ENCODE results near the gene RHBDL1. TPM values are rescaled to one million over a fixed set of nuclear protein-coding genes. Genes with fewer than 3 reads are reported as not detected.

RHBDL1 gene
- total and polyA plus RNA-seq, 9 of the 15 experiments (the other 6 are each of a cell fraction or from before 2014, with no cell fraction given) = 0.03 to 5.6 (median 1.3) TPM; not detected in 1

DNA sequence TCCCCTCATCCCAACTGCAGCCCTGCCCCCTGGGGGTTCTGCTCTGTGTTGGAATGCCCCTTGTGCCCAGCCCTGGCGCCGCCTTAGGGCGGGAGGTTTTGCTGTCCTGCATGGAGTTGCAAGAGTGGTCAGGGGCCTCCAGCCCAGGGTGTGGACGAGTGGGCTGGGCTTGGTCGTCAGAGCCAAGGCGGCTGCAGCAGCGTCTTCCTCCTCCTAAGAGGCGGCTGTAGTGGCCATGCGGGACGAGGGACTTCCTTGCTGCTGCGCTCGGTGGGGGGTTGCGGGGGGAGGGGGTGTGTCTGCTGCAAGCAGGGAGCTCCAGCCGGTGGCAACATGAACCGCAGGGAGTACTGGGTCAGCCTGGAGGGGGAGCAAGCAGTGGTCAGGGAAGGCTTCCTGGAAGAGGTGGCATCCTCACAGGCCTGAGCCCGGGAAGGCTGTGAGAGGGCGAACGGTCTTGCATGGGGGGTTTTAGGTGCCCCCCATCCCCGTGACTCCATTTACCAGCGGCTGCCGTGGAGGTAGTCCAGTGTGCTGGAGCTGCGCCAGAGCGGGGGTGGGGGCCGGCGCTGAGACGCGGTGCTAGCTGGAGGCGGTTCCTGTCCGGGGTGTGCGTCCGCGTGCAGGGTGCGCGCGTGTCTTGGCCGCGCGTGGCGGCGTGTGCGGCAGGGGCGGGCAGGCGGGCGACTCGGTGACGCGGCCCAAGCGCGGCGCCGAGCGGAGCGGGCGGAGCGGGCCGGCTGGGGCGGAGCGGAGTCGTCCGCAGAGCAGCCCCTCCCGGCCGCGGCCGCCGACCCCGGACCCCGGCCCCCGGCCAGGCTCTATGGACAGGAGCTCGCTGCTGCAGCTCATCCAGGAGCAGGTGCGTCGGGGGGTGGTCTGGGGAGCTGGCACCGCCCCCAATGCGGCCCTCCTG is at the start of gene RHBDL1 (continued):
- TF ChIP-seq, protein P1, sequence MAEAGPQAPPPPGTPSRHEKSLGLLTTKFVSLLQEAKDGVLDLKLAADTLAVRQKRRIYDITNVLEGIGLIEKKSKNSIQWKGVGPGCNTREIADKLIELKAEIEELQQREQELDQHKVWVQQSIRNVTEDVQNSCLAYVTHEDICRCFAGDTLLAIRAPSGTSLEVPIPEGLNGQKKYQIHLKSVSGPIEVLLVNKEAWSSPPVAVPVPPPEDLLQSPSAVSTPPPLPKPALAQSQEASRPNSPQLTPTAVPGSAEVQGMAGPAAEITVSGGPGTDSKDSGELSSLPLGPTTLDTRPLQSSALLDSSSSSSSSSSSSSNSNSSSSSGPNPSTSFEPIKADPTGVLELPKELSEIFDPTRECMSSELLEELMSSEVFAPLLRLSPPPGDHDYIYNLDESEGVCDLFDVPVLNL (CRISPR knock-in tag; IDR thresholded peaks at IDR 0.05; ENCODE audit: low read depth) = no peak
- TF ChIP-seq FOXP1 (CRISPR knock-in tag; IDR thresholded peaks at IDR 0.05) (0 out of 2 replicates have a peak, but pooled peaks have one; percentile 13), ZNF23 (CRISPR knock-in tag; IDR thresholded peaks at IDR 0.05) (no peak), SMC3 (conservative IDR thresholded peaks at IDR 0.05; ENCODE audit: insufficient read depth, low read depth, low read length) (no peak), CTBP1 (IDR thresholded peaks at IDR 0.05; ENCODE audit: borderline replicate concordance) (peak; percentile 83), RBM22 (IDR thresholded peaks at IDR 0.05; ENCODE audit: low read depth, low read length, poor library complexity, severe bottlenecking) (peak; percentile 77), TRIM24 (IDR thresholded peaks at IDR 0.05) (peak in 1 of 2 experiments; percentile 34; a peak in 1 of 4 replicates), CREB1 (IDR thresholded peaks at IDR 0.05) (no peak; the same call in 1 of the 2 replicates), CREB1 (CRISPR knock-in tag; IDR thresholded peaks at IDR 0.05) (0 out of 2 replicates have a peak, but pooled peaks have one; percentile 35), FOXJ2 (tag; IDR thresholded peaks at IDR 0.05) (no peak), SMAD1 (IDR thresholded peaks at IDR 0.05; ENCODE audit: low read depth, low read length, partially characterized antibody) (no peak), ZBTB7A (IDR thresholded peaks at IDR 0.05; ENCODE audit: borderline replicate concordance, control insufficient read depth, low read depth, low read length) (peak; percentile 89), ETV6 (IDR thresholded peaks at IDR 0.05; ENCODE audit: borderline replicate concordance in 1 of 2, low read depth in 2 of 2, low read length in 1 of 2) (no peak), ETV6 (CRISPR knock-in tag; IDR thresholded peaks at IDR 0.05; ENCODE audit: borderline replicate concordance) (no peak), BCOR (IDR thresholded peaks at IDR 0.05) (peak; percentile 98), ZNF133 (CRISPR knock-in tag; IDR thresholded peaks at IDR 0.05) (no peak), ZNF134 (CRISPR knock-in tag; conservative IDR thresholded peaks at IDR 0.05) (no peak)
- TF ChIP-seq, protein P2, sequence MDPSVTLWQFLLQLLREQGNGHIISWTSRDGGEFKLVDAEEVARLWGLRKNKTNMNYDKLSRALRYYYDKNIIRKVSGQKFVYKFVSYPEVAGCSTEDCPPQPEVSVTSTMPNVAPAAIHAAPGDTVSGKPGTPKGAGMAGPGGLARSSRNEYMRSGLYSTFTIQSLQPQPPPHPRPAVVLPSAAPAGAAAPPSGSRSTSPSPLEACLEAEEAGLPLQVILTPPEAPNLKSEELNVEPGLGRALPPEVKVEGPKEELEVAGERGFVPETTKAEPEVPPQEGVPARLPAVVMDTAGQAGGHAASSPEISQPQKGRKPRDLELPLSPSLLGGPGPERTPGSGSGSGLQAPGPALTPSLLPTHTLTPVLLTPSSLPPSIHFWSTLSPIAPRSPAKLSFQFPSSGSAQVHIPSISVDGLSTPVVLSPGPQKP (CRISPR knock-in tag; IDR thresholded peaks at IDR 0.05) = no peak
- TF ChIP-seq, protein P3, sequence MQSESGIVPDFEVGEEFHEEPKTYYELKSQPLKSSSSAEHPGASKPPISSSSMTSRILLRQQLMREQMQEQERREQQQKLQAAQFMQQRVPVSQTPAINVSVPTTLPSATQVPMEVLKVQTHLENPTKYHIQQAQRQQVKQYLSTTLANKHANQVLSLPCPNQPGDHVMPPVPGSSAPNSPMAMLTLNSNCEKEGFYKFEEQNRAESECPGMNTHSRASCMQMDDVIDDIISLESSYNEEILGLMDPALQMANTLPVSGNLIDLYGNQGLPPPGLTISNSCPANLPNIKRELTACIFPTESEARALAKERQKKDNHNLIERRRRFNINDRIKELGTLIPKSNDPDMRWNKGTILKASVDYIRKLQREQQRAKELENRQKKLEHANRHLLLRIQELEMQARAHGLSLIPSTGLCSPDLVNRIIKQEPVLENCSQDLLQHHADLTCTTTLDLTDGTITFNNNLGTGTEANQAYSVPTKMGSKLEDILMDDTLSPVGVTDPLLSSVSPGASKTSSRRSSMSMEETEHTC (IDR thresholded peaks at IDR 0.05) = no peak; the same call in 1 of the 2 replicates
- TF ChIP-seq, protein P4, sequence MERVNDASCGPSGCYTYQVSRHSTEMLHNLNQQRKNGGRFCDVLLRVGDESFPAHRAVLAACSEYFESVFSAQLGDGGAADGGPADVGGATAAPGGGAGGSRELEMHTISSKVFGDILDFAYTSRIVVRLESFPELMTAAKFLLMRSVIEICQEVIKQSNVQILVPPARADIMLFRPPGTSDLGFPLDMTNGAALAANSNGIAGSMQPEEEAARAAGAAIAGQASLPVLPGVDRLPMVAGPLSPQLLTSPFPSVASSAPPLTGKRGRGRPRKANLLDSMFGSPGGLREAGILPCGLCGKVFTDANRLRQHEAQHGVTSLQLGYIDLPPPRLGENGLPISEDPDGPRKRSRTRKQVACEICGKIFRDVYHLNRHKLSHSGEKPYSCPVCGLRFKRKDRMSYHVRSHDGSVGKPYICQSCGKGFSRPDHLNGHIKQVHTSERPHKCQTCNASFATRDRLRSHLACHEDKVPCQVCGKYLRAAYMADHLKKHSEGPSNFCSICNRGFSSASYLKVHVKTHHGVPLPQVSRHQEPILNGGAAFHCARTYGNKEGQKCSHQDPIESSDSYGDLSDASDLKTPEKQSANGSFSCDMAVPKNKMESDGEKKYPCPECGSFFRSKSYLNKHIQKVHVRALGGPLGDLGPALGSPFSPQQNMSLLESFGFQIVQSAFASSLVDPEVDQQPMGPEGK (CRISPR knock-in tag; IDR thresholded peaks at IDR 0.05; ENCODE audit: borderline replicate concordance) = no peak

Data from K562 (cell line).